GM12878 (cell line): ENCODE data around the gene TRDN. TPM values are rescaled to one million over a fixed set of nuclear protein-coding genes. Genes with fewer than 3 reads are reported as not detected.

Experiments
- ATAC-seq: fragments of 200-7000 bp; cut with Tn5 transposase; 3 replicates; pipeline ENCODE4 v1.9.1; 2020; ENCODE audit warnings: mild to moderate bottlenecking, moderate library complexity
- BruUV-seq: library from RNA; stranded (reverse); fragments of 400-500 nt; replicated peaks from 2 replicates; lab custom pipeline; 2021; lab: Mats Ljungman, UMichigan
- CTCF ChIA-PET: fragments of 300-600 bp; sonication (Branson Sonifier 250); formaldehyde crosslinking; extraction: SDS; loops from one replicate; lab custom pipeline; 2021; ENCODE audit warnings: inconsistent platforms; lab: Yijun Ruan, JAX
- POLR2A ChIA-PET: fragments of 350-600 bp; formaldehyde crosslinking; extraction: SDS; loops from one replicate; lab custom pipeline; 2021; ENCODE audit warnings: inconsistent platforms; lab: Charles Lee
- RAD21 ChIA-PET: fragments of 300-600 bp; sonication (Branson Sonifier 250); formaldehyde crosslinking; loops from one replicate; lab custom pipeline; 2023; ENCODE audit warnings: antibody characterized with exemption; ENCODE audit not compliant: unreplicated experiment; lab: Charles Lee
- SMC1A ChIA-PET: fragments of 300-600 bp; sonication (Branson Sonifier 250); formaldehyde crosslinking; loops from one replicate; lab custom pipeline; 2023; ENCODE audit not compliant: unreplicated experiment, uncharacterized antibody; lab: Charles Lee
- DNase-seq: peaks from one replicate; pipeline ENCODE4 v3.0.0-alpha.2; 2011; ENCODE audit warnings: low read depth, low spot score
- FAIRE-seq: peaks from 3 replicates; lab custom pipeline; 2011; peaks lifted over from hg19 to GRCh38; lab: Jason Lieb, UNC
- H2AFZ ChIP-seq: 2 replicates; pipeline ENCODE4 v1.6.0; 2011; ENCODE audit warnings: low read depth, low read length, control low read depth; ENCODE audit not compliant: control insufficient read depth
- H3K27ac ChIP-seq: 2 replicates; pipeline ENCODE4 v1.5.1; 2011; ENCODE audit warnings: control low read depth; ENCODE audit not compliant: control insufficient read depth, insufficient read depth
- H3K27me3 ChIP-seq, 2 experiments: replicated peaks in 1 of 2; 2 replicates each; pipeline versions ENCODE4 v1.6.0 to v1.6.1; 2011; ENCODE audit warnings: low read length in 1 of 2; ENCODE audit not compliant: control insufficient read depth in 2 of 2, insufficient read depth in 2 of 2
- H3K36me3 ChIP-seq, 2 experiments: 2 replicates each; pipeline ENCODE4 v1.5.1; 2011; ENCODE audit warnings: low read length in 1 of 2; ENCODE audit not compliant: control insufficient read depth in 2 of 2, insufficient read depth in 2 of 2
- H3K4me1 ChIP-seq: 2 replicates; pipeline ENCODE4 v1.6.1; 2011; ENCODE audit warnings: mild to moderate bottlenecking, low read length, moderate library complexity, mixed read lengths; ENCODE audit not compliant: control insufficient read depth, insufficient read depth
- H3K4me2 ChIP-seq: 2 replicates; pipeline ENCODE4 v1.6.0; 2011; ENCODE audit warnings: control low read depth; ENCODE audit not compliant: control insufficient read depth, insufficient read depth
- H3K4me3 ChIP-seq: fragments of 200-600 bp; sonication (generic); 2 replicates; pipeline ENCODE4 v1.5.1; 2016
- H3K79me2 ChIP-seq: 2 replicates; pipeline ENCODE4 v1.6.0; 2011; ENCODE audit warnings: low read length; ENCODE audit not compliant: control insufficient read depth, insufficient read depth
- H3K9ac ChIP-seq: 2 replicates; pipeline ENCODE4 v1.8.0; 2011; ENCODE audit warnings: low read length, control low read depth, mixed read lengths; ENCODE audit not compliant: control insufficient read depth, insufficient read depth
- H3K9me3 ChIP-seq: replicated peaks from 3 replicates; pipeline ENCODE4 v1.5.1; 2011; ENCODE audit warnings: mild to moderate bottlenecking, low read length; ENCODE audit not compliant: control insufficient read depth, insufficient read depth
- H4K20me1 ChIP-seq: 2 replicates; pipeline ENCODE4 v1.6.0; 2011; ENCODE audit not compliant: control insufficient read depth, insufficient read depth
- BHLHE40 ChIP-seq, 2 experiments: fragments of 450-650 bp in 1 of 2; IDR thresholded peaks; 2 replicates each; pipeline ENCODE4 v1.6.1; 2011 to 2017; ENCODE audit warnings: low read depth in 2 of 2, borderline replicate concordance in 1 of 2, improper control_type of control experiment in 1 of 2, low read length in 1 of 2, mild to moderate bottlenecking in 1 of 2
- CBFB ChIP-seq: IDR thresholded peaks from 2 replicates; pipeline ENCODE4 v1.6.1; 2016; ENCODE audit warnings: antibody characterized with exemption, low read depth
- EED ChIP-seq: sonication (generic); IDR thresholded peaks from 2 replicates; pipeline ENCODE4 v1.6.1; 2016; ENCODE audit warnings: antibody characterized with exemption, low read depth
- EGR1 ChIP-seq, 2 experiments: IDR thresholded peaks; 1 replicate in 1 of 2; 2 replicates in 1 of 2; pipeline ENCODE4 v1.6.1; 2011 to 2012; ENCODE audit warnings: low read depth in 2 of 2, low read length in 2 of 2, borderline replicate concordance in 1 of 2, mild to moderate bottlenecking in 1 of 2, moderate library complexity in 1 of 2
- ETV6 ChIP-seq, 2 experiments: fragments of 450-650 bp in 1 of 2; IDR thresholded peaks in 1 of 2; conservative IDR thresholded peaks in 1 of 2; 2 replicates each; pipeline ENCODE4 v1.6.1; 2014; ENCODE audit warnings: antibody characterized with exemption in 1 of 2, borderline replicate concordance in 1 of 2, low read depth in 1 of 2, mild to moderate bottlenecking in 1 of 2, moderate library complexity in 1 of 2
- KAT2A ChIP-seq: conservative IDR thresholded peaks from 2 replicates; pipeline ENCODE4 v1.6.1; 2011; ENCODE audit warnings: low read depth, low read length; ENCODE audit not compliant: control insufficient read depth
- LARP7 ChIP-seq: fragments of 450-650 bp; IDR thresholded peaks from 2 replicates; pipeline ENCODE4 v1.6.1; 2017; ENCODE audit warnings: mild to moderate bottlenecking
- NR2C1 ChIP-seq: fragments of 450-650 bp; IDR thresholded peaks from 2 replicates; pipeline ENCODE4 v1.6.1; 2017; ENCODE audit warnings: antibody characterized with exemption, mild to moderate bottlenecking, moderate library complexity
- RB1 ChIP-seq: fragments of 450-650 bp; formaldehyde crosslinking; IDR thresholded peaks from 2 replicates; pipeline ENCODE4 v1.6.1; 2017; ENCODE audit warnings: mild to moderate bottlenecking, borderline replicate concordance
- TCF12 ChIP-seq: IDR thresholded peaks from 2 replicates; pipeline ENCODE4 v1.6.1; 2011; ENCODE audit warnings: low read depth, mild to moderate bottlenecking, low read length
- in situ Hi-C: fragments of 300-500 bp; cut with MboI; formaldehyde crosslinking; loops from 9 replicates; pipeline ENCODE4 v1.14.3; 2018; ENCODE audit warnings: mixed read lengths
- intact Hi-C: fragments of 100-400 bp; cut with micrococcal nuclease; formaldehyde crosslinking; loops from one replicate; pipeline ENCODE4 v1.14.2; 2022; ENCODE audit not compliant: unreplicated experiment
- polyA plus RNA-seq, 11 experiments: library from polyadenylated mRNA; depleted of rRNA in 4 of 11; unstranded in 6 of 11; stranded (reverse) in 5 of 11; fragments of >200 nt; fragmentation: Nextera tagmentation in 4 of 11; fragmentation: Illumina TruSeq in 1 of 11; extraction: Ambion mirVana in 4 of 11; extraction: Trizol in 1 of 11; gene quantifications; 1 replicate in 1 of 11; 2 replicates in 10 of 11; pipeline versions ENCODE4 v1.2.1 to v1.2.3, GENCODE V29; 2011 to 2016; ENCODE audit warnings: inconsistent platforms in 2 of 11, missing spikeins in 2 of 11, low read depth in 1 of 11
- total RNA-seq, 4 experiments: library from RNA; depleted of rRNA in 3 of 4; stranded (reverse); fragments of >200 nt in 3 of 4; fragmentation: Illumina TruSeq in 1 of 4; extraction: Trizol in 1 of 4; gene quantifications; 2 replicates each; pipeline versions ENCODE4 v1.2.1 to v1.2.3, GENCODE V29; 2013 to 2021
- TF ChIP-seq, protein P1 (sequence below): IDR thresholded peaks from 2 replicates; pipeline ENCODE4 v1.6.1; 2011; ENCODE audit warnings: low read depth, low read length, improper control_type of control experiment, borderline replicate concordance
- TF ChIP-seq, protein P2 (sequence below), 3 experiments: IDR thresholded peaks in 2 of 3; conservative IDR thresholded peaks in 1 of 3; 2 replicates each; pipeline ENCODE4 v1.5.1; 2011; ENCODE audit warnings: low read depth in 3 of 3, low read length in 3 of 3, mild to moderate bottlenecking in 3 of 3, control low read depth in 2 of 3, moderate library complexity in 2 of 3, inconsistent platforms in 1 of 3, mixed read lengths in 1 of 3; ENCODE audit not compliant: control insufficient read depth in 2 of 3, insufficient read depth in 1 of 3; ENCODE audit errors: extremely low read depth in 1 of 3

TRDN gene
- total and polyA plus RNA-seq, 10 of the 15 experiments (the other 5 are each of a cell fraction or from before 2014, with no cell fraction given), result not detected

DNA sequence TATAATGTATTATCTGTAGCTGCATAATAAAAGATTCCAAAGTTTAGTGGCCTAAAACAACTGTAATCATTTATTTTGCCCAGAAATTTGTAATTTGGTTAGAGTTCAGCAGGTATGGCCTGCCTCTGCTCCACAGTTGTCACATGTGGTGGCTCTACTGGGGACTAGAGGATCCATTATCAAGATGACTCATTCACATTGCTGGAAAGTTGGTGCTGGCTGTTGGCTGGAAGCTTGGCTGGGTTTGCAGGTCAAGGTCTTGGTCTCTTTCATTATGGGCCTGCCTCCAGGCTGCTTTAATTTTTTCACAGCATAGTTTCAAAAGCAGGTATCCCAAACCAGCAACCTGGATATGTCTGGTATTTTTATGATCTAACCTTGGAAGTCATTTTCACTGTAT lies 17.6 kb downstream of the TRDN start:
- TF ChIP-seq, protein P1, sequence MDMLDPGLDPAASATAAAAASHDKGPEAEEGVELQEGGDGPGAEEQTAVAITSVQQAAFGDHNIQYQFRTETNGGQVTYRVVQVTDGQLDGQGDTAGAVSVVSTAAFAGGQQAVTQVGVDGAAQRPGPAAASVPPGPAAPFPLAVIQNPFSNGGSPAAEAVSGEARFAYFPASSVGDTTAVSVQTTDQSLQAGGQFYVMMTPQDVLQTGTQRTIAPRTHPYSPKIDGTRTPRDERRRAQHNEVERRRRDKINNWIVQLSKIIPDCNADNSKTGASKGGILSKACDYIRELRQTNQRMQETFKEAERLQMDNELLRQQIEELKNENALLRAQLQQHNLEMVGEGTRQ, result no peak
- TF ChIP-seq EED (no peak), CBFB (no peak), KAT2A (no peak), BHLHE40 (IDR thresholded peaks at IDR 0.05; ENCODE audit: borderline replicate concordance in 1 of 2, low read depth in 2 of 2, low read length in 1 of 2) (no peak), NR2C1 (no peak), TCF12 (no peak), ETV6 (conservative IDR thresholded peaks at IDR 0.05 in 1 of 2, IDR thresholded peaks at IDR 0.05 in 1 of 2; ENCODE audit: borderline replicate concordance in 1 of 2, low read depth in 1 of 2) (no peak), RB1 (no peak), EGR1 (IDR thresholded peaks at IDR 0.05; ENCODE audit: borderline replicate concordance in 1 of 2, low read depth in 2 of 2, low read length in 2 of 2) (no peak), LARP7 (no peak)
- TF ChIP-seq, protein P2, sequence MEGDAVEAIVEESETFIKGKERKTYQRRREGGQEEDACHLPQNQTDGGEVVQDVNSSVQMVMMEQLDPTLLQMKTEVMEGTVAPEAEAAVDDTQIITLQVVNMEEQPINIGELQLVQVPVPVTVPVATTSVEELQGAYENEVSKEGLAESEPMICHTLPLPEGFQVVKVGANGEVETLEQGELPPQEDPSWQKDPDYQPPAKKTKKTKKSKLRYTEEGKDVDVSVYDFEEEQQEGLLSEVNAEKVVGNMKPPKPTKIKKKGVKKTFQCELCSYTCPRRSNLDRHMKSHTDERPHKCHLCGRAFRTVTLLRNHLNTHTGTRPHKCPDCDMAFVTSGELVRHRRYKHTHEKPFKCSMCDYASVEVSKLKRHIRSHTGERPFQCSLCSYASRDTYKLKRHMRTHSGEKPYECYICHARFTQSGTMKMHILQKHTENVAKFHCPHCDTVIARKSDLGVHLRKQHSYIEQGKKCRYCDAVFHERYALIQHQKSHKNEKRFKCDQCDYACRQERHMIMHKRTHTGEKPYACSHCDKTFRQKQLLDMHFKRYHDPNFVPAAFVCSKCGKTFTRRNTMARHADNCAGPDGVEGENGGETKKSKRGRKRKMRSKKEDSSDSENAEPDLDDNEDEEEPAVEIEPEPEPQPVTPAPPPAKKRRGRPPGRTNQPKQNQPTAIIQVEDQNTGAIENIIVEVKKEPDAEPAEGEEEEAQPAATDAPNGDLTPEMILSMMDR (IDR thresholded peaks at IDR 0.05 in 2 of 3, conservative IDR thresholded peaks at IDR 0.05 in 1 of 3; ENCODE audit: control insufficient read depth in 2 of 3, extremely low read depth in 1 of 3, insufficient read depth in 1 of 3, low read depth in 3 of 3, low read length in 3 of 3), result no peak
- RAD21 ChIA-PET, result no interaction called here
- in situ Hi-C loops, result no loop called here

More for the DNA sequence above, 17.6 kb downstream of the TRDN start:
- ChIA-PET CTCF (no interaction called here), POLR2A (no interaction called here), SMC1A (no interaction called here)
- no peak for FAIRE-seq
- Histone ChIP-seq H4K20me1 (no peaks in the 10 kb centered on the region), H3K36me3 (no peaks in the 10 kb centered on the region), H2AFZ (no peak overlapping the region), H3K9ac (no peak overlapping the region), H3K79me2 (no peaks in the 10 kb centered on the region), H3K4me2 (no peak overlapping the region), H3K9me3 (no peaks in the 10 kb centered on the region), H3K4me3 (no peak overlapping the region), H3K4me1 (no peaks in the 10 kb centered on the region), H3K27ac (no peak overlapping the region), H3K27me3 (no peaks in the 10 kb centered on the region)
- no peak for ATAC-seq
- intact Hi-C loops, result no loop called here
- BruUV-seq, result no TSS peak
- no peak for DNase-seq
